GM10266 (cell line): ENCODE measurements around the gene DCP1A.
"Not testable (repeated sequence)": the region's sequence is repeated elsewhere in the genome, so short reads cannot be mapped to it uniquely, and the experiment has no call there.

Experiments used
- DNase-seq: peaks from one replicate; pipeline ENCODE4 v3.0.0; 2012; ENCODE audit errors: extremely low spot score
- CTCF ChIP-seq: IDR thresholded peaks from 2 replicates; pipeline ENCODE4 v1.5.1; 2012; ENCODE audit warnings: mild to moderate bottlenecking, low read depth; ENCODE audit not compliant: control insufficient read depth, insufficient read depth; ENCODE audit errors: missing control alignments

The DCP1A gene

GRCh38 chr3:53256704-53257055, 90.7 kb downstream of the DCP1A start:
- no peak for TF ChIP-seq CTCF
- DNase-seq, result no peak

GRCh38 chr3:53255775-53256703, 91.3 kb downstream of the DCP1A start, which contains the start of gene TKT:
Gene TKT (minus strand): TSS chr3:53256022. CDS start chr3:53255942, 80 bp downstream.
- peak; percentile 98 for DNase-seq
- no peak for TF ChIP-seq CTCF

- DNase-seq, result peak; percentile 66
- TF ChIP-seq CTCF, result no peak
Observed at GRCh38 chr3:53255423-53255774, 91.9 kb downstream of the DCP1A start.

- peak; percentile 86 for DNase-seq
- no peak for TF ChIP-seq CTCF
Observed at GRCh38 chr3:53254509-53255422, 92.6 kb downstream of the DCP1A start.

GRCh38 chr3:53253707-53254508, 93.4 kb downstream of the DCP1A start:
- TF ChIP-seq CTCF, result no peak
- no peak for DNase-seq

- DNase-seq, result not testable (repeated sequence)
Observed at GRCh38 chr3:53252947-53253322, 94.4 kb downstream of the DCP1A start.
